ENCODE measurements around the gene NECAB3. TPM values are rescaled to one million over a fixed set of nuclear protein-coding genes. Genes with fewer than 3 reads are reported as not detected.

NECAB3 gene
- total RNA-seq, 2 donors from 2014 or later: 77.2 to 92.3 TPM

DNA sequence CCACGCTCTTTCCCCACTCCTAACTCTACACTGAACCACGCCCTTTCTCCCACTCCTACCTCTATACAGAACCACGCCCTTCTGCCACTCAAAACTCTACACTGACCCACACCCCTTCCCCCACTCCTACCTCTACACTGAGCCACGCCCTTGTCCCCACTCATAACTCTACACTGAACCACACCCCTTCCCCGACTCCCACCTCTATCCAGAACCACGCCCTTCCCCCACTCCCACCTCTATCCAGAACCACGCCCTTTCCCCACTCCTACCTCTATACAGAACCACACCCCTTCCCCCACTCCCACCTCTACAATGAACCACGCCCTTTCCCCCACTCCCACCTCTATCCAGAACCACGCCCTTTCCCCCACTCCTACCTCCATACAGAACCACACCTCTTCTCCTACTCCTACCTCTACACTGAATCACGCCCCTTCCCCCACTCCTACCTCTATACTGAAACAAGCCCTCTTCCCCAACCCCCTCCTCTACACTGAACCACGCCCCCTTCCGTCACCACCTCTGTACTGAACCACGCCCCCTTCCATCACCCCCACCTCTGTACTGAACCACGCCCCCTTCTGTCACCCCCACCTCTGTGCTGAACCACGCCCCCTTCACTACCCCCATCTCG is 35.8 kb upstream of the NECAB3 start:
- peak; percentile 74 for DNase-seq
- Mint-ChIP-seq H3K4me3 (no peak overlapping the region), H3K9me3 (no peaks in the 10 kb centered on the region), H3K4me1 (no peaks in the 10 kb centered on the region), H3K27ac (no peak overlapping the region), H3K27me3 (ENCODE audit: insufficient read depth) (no peaks in the 10 kb centered on the region), H3K36me3 (ENCODE audit: low read depth) (no peaks in the 10 kb centered on the region)
- no peaks in the 10 kb centered on the region for H3K9me3 ChIP-seq (ENCODE audit: control insufficient read depth, low read length)
- H3K27me3 ChIP-seq (ENCODE audit: control insufficient read depth, insufficient read depth, low read length, poor library complexity, severe bottlenecking): no peaks in the 10 kb centered on the region
- no peak overlapping the region for H3K9ac ChIP-seq (ENCODE audit: extremely low read depth, low read length, poor library complexity, severe bottlenecking)
- 89 to 94% methylated on average over 4 to 12 of the region's 16 CpGs for WGBS, 2 experiments (ENCODE audit: insufficient coverage in 1 of 2, insufficient read length in 1 of 2)
- no peak overlapping the region for H3K27ac ChIP-seq (ENCODE audit: low read depth, low read length)
- H3K36me3 ChIP-seq (ENCODE audit: control insufficient read depth, insufficient read depth, low read length): no peaks in the 10 kb centered on the region
- TF ChIP-seq, protein P1, sequence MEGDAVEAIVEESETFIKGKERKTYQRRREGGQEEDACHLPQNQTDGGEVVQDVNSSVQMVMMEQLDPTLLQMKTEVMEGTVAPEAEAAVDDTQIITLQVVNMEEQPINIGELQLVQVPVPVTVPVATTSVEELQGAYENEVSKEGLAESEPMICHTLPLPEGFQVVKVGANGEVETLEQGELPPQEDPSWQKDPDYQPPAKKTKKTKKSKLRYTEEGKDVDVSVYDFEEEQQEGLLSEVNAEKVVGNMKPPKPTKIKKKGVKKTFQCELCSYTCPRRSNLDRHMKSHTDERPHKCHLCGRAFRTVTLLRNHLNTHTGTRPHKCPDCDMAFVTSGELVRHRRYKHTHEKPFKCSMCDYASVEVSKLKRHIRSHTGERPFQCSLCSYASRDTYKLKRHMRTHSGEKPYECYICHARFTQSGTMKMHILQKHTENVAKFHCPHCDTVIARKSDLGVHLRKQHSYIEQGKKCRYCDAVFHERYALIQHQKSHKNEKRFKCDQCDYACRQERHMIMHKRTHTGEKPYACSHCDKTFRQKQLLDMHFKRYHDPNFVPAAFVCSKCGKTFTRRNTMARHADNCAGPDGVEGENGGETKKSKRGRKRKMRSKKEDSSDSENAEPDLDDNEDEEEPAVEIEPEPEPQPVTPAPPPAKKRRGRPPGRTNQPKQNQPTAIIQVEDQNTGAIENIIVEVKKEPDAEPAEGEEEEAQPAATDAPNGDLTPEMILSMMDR (conservative IDR thresholded peaks at IDR 0.05): no peak
- H3K4me1 ChIP-seq (ENCODE audit: control insufficient read depth, insufficient read depth, low read length): no peaks in the 10 kb centered on the region
- no peak overlapping the region for H3K4me3 ChIP-seq (ENCODE audit: low read length)

DNA sequence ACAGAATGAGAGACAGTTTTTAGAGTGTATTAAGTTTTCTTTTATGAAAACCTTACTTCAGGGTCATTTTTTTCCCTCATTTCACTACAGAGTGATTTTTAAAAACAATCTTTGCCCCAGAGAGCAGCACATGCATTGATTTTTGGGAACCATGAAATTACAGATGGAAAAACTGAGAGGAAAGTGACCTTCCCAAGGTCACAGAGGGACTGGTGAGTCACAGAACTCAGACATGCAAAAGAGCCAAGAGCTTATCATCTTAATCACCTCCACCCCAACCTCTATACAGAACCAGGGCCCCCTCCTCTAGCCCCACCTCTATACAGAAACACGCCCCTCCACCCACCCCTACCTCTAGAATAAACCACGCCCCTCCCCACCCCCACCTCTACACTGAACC is 35.2 kb upstream of the NECAB3 start:
- Mint-ChIP-seq H3K27me3 (ENCODE audit: insufficient read depth) (no peaks in the 10 kb centered on the region), H3K4me1 (no peaks in the 10 kb centered on the region), H3K27ac (no peak overlapping the region), H3K4me3 (no peak overlapping the region), H3K36me3 (ENCODE audit: low read depth) (no peaks in the 10 kb centered on the region), H3K9me3 (peaks cover 3% of the 10 kb centered on the region)
- DNase-seq: no peak
- no peak overlapping the region for H3K27ac ChIP-seq (ENCODE audit: low read depth, low read length)
- no peak overlapping the region for H3K9ac ChIP-seq (ENCODE audit: extremely low read depth, low read length, poor library complexity, severe bottlenecking)
- H3K4me3 ChIP-seq (ENCODE audit: low read length): no peak overlapping the region
- no peaks in the 10 kb centered on the region for H3K9me3 ChIP-seq (ENCODE audit: control insufficient read depth, low read length)
- TF ChIP-seq, protein P1 (conservative IDR thresholded peaks at IDR 0.05): no peak
- WGBS, 2 experiments (ENCODE audit: insufficient coverage in 1 of 2, insufficient read length in 1 of 2): 92% methylated on average over 1 of the region's 2 CpGs; no CpG with 5 or more reads in 1 of the 2 experiments
- no peaks in the 10 kb centered on the region for H3K36me3 ChIP-seq (ENCODE audit: control insufficient read depth, insufficient read depth, low read length)
- no peaks in the 10 kb centered on the region for H3K4me1 ChIP-seq (ENCODE audit: control insufficient read depth, insufficient read depth, low read length)
- no peaks in the 10 kb centered on the region for H3K27me3 ChIP-seq (ENCODE audit: control insufficient read depth, insufficient read depth, low read length, poor library complexity, severe bottlenecking)

DNA sequence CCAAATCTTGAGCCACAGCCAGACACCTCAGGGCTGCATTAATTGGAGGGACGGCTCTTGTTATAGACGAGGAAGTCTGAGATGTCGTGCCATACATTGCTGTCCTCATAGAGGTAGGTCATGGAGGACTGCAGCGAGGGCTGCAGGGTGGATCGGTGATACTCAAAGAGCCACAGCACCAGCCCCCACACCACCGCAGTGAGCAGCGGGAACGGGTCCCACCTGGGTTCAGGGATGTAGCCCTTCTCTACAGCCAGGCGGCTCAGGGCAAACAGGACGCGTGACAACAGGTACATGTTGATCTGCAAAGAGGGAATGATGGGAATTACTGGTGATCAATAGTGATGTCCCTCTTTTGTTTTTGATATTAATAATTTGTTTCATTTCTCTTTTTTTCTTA is 33.4 kb upstream of the NECAB3 start:
- no peaks in the 10 kb centered on the region for H3K4me1 ChIP-seq (ENCODE audit: control insufficient read depth, insufficient read depth, low read length)
- Mint-ChIP-seq H3K9me3 (peaks cover 19% of the 10 kb centered on the region), H3K27me3 (ENCODE audit: insufficient read depth) (no peaks in the 10 kb centered on the region), H3K4me1 (no peaks in the 10 kb centered on the region), H3K27ac (no peak overlapping the region), H3K4me3 (no peak overlapping the region), H3K36me3 (ENCODE audit: low read depth) (no peaks in the 10 kb centered on the region)
- no peak overlapping the region for H3K27ac ChIP-seq (ENCODE audit: low read depth, low read length)
- WGBS, 2 experiments (ENCODE audit: insufficient coverage in 1 of 2, insufficient read length in 1 of 2): 80 to 89% methylated on average over 4 to 11 of the region's 11 CpGs
- H3K9me3 ChIP-seq (ENCODE audit: control insufficient read depth, low read length): no peaks in the 10 kb centered on the region
- no peak overlapping the region for H3K9ac ChIP-seq (ENCODE audit: extremely low read depth, low read length, poor library complexity, severe bottlenecking)
- no peaks in the 10 kb centered on the region for H3K27me3 ChIP-seq (ENCODE audit: control insufficient read depth, insufficient read depth, low read length, poor library complexity, severe bottlenecking)
- H3K4me3 ChIP-seq (ENCODE audit: low read length): no peak overlapping the region
- DNase-seq: no peak
- H3K36me3 ChIP-seq (ENCODE audit: control insufficient read depth, insufficient read depth, low read length): no peaks in the 10 kb centered on the region
- TF ChIP-seq, protein P1 (conservative IDR thresholded peaks at IDR 0.05): no peak
